Posterior vena cava (tissue), 2 donors: ENCODE results near the gene ALG1. TPM values are rescaled to one million over a fixed set of nuclear protein-coding genes. Genes with fewer than 3 reads are reported as not detected.
"Not testable (repeated sequence)": the region's sequence is repeated elsewhere in the genome, so short reads cannot be mapped to it uniquely, and the experiment has no call there.

Experiments used
- DNase-seq: peaks from one replicate; pipeline ENCODE4 v3.0.0-alpha.2; 2020; ENCODE audit warnings: low spot score
- intact Hi-C, 2 donors: fragments of 100-400 bp; cut with DNase I; formaldehyde crosslinking; loops; one replicate each; pipeline versions ENCODE4 v1.14.1 to v1.14.2; 2022 to 2023
- total RNA-seq, 2 donors: library from RNA; stranded (reverse); fragmentation: NEBNext Ultra II Directional; extraction: Animal tissue kit (Norgen Biotek cat#: 25700); gene quantifications; one replicate each; pipeline ENCODE4 v1.2.1, GENCODE V29; 2021
- donor health status: DM: yes; HTN: yes; CAD: no.
- donor health status: DM: yes; HTN: yes; CAD: no.

Gene ALG1
- total RNA-seq, 2 donors from 2014 or later: 14.7 to 16.4 TPM

- intact Hi-C loops: not testable (repeated sequence)
- DNase-seq: peak; percentile 38
Observed at GRCh38 chr16:5093081-5093480, 21.4 kb downstream of the ALG1 start.

- intact Hi-C loops: not testable (repeated sequence)
- peak; percentile 56 for DNase-seq
Observed at GRCh38 chr16:5093746-5094145, 22.1 kb downstream of the ALG1 start.

DNA sequence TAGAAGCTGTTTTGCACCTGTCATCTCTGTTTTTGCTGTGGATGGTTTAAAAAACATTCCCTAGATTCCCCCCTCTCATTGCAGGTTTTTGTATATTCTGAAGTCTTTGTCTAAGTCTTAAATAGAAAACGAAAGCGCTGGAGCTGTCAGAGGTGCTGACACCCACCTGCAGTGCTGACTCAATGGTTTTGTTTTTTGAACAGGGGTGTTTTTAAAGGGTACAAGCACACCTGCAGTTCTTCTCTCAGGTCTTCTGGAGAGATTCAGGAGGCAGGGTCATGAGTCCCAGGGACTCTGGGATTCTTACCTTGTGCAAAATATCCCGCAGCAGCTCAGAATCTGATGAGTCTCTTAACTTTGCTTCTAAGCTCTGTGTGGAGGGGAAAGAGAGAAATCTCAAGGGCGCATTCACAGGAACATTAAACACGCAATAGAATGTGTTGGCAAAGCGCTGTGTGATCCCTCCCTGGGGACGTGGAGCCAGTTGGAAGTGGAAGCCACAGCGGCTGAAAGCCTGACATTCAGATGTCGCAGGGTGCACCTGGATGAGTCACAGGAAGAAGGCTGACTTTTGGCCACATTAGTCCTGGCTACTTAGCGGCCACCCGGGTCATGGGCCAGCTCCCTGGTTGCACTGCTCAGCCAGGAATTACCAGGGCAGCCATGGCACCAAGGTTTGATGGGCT is 23.6 kb downstream of the ALG1 start:
- intact Hi-C loops: not testable (repeated sequence)
- peak; percentile 65 for DNase-seq

DNA sequence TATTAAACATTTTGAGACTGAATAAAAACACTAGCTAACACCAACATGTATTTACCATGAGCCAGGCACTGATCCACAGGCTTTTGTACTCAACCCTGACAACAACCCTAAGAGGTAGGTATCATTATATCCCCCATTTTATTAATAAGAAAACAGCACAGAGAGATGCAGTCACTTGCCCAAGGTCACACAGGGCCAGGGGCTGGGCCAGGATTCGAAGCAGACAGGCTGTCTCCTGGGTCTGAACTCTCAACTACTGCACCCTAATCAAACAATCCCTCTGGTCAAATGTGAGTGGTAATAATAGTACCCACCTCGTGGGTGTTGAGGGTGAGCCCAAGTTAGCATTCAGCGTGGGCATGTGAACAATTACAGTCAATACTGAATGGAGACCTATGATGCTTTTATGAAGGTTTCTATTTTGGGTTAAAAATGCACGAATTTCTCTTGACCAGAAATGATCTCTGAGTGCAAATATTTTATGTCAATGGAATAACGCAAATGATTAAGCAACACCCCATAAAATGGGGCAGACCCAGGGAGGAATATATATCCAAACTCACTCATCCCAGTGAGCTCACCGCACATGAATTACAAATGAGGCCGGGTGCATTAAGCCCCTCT is 24.9 kb downstream of the ALG1 start:
- peak; percentile 69 for DNase-seq
- intact Hi-C loops: not testable (repeated sequence)

DNA sequence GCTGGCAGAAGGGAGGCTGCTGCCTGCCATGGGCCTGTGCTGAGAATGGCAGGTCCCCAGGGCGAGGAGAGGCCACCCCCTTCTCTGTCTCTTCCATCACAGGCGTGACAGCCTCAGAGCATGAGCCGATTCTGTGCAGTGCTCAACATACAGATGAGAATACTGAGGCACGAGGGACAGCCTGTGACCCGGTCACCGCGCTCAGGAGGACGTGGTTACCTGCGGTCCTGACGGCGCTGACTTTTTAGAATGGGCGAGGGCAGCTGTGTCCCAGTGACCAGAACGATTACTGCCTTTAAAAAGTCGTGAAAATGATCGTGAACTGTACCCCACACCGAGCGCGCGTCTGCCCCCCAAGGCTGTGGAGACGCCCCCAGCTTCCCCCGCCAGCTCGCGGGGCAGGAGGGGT is 25.4 kb downstream of the ALG1 start:
- DNase-seq, intact Hi-C loops: not testable (repeated sequence)

DNA sequence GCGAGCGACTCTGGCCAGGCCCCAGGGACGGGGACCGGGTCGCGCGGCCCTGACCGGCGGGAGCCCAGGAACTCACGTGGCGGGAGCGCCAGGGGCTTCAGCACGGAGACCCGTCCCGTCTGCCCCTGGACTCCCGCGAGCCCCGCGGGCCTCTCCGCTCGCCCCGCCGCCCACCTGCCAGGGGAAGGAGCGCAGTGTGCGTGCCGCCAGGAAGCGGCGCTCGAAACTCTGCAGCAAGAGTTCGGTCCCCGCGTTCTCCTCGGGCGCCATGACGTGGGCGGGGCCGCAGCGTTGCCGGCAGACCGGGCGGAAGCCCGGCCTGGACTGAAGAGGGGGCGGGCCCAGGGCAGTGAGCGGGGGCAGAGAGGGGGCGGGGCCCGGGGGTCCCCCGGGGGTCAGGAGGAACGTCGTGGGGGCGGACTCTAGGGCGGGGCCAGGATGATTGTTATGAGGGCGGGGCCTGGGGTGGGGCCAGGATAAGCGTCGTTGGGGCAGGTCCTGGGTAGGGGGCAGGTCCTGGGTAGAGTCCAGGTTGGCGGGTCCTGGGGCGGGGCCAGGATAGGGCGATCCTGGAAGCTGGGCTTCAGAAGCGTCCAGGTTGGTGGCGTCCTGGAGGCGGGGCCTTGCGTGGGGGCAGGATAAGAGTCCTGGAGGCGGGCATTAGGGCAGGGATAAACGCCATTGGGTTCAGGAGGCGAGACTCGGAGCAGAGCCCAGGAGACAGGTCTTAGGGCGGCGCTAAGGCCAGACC is 26.0 kb downstream of the ALG1 start, which contains the start of gene EEF2KMT:
TSS of gene EEF2KMT (minus strand) at position 326 of the 751 bp plus-strand sequence. CDS start at position 270, 56 bp downstream.
- peak; percentile 100 for DNase-seq
- intact Hi-C loops: not testable (repeated sequence)

- intact Hi-C loops: not testable (repeated sequence)
- peak; percentile 94 for DNase-seq
Observed at GRCh38 chr16:5098221-5099159, 26.8 kb downstream of the ALG1 start.

DNA sequence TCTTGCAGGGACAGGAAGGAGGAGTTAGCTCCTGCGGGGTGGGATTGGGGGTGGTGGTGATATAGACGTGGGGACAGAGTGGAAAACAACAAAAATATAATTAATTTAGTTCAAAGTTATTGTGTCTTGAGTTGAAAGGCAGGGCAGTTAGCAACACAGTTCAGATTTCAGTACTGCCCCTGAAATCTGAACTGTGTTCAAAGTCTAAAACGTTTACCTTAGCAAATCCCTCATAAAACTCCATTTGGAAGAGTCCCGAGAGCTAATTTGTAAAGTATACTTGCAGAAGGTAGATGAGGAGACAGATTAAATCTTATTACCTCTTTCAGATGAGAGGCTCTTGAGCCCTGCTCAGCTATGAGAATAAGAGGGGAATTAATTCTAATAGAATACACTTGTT is 27.5 kb downstream of the ALG1 start:
- DNase-seq, intact Hi-C loops: not testable (repeated sequence)

- intact Hi-C loops, DNase-seq: not testable (repeated sequence)
Observed at GRCh38 chr16:5103296-5104032, 31.8 kb downstream of the ALG1 start.

DNA sequence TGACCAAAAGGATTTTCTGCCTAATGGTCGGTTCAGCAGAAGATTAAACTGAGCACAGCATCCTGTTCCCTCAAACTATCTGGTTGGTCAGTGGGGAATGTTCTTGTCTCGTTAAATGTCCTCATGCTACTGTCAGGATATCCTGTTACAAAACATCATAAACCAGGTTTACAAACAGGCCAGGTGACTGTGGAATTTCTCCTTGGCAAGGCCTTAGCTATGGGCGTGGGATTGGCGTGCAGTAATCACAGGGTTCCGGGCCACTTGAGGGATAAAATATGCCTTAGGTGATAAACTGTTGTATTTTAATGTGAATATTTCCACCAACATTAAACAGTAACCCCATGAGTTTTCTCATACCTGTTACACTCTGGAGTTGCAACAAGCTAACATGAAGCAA is 33.4 kb downstream of the ALG1 start:
- DNase-seq, intact Hi-C loops: not testable (repeated sequence)

DNA sequence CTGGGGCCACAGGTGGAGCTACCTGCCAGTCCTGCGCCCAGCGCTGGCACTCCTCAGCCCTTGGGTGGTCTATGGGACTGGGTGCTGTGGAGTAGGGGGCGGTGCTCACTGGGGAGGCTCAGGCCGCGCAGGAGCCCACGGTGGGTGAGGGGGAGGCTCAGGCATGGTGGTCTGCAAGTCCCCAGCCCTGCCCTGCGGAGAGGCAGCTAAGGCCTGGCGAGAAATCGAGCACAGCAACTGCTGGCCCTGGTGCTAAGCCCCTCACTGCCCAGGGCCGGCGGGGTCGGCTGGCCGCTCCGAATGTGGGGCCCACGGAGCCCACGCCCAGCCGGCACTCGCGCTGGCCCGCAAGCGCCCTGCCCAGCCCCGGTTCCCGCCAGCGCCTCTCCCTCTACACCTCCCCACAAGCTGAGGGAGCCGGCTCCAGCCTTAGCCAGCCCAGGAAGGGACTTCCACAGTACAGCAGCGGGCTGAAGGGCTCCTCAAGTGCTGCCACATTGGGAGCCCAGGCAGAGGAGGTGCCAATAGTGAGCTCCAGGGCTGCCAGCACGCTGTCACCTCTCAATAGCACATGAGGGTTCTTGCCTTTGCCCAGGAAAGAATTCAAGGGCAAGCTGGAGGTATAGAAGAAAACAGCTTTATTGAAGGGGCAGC is 37.0 kb downstream of the ALG1 start:
- no peak for DNase-seq
- intact Hi-C loops: no loop called here

DNA sequence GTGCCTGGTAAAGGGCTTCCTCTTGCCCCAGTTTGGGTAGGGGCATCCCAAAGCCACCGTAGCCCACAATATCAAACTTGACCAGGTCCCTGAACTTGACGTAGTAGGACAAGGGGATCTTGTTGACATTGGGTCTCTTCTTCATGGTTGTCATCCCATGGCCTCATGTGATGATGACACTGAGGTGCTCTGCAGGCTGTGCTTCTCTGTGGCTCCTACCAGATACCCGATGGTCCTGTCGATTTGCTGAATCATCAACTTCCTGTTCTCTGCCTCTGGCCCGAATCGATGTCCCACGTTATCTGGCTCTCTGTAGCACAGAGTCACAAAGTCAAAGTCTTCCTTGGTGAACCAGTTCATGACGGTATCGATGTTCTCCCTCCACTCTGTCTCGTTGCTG is 39.3 kb downstream of the ALG1 start:
- DNase-seq, intact Hi-C loops: not testable (repeated sequence)

- intact Hi-C loops, DNase-seq: not testable (repeated sequence)
Observed at GRCh38 chr16:5116780-5117295, 45.2 kb downstream of the ALG1 start.

DNA sequence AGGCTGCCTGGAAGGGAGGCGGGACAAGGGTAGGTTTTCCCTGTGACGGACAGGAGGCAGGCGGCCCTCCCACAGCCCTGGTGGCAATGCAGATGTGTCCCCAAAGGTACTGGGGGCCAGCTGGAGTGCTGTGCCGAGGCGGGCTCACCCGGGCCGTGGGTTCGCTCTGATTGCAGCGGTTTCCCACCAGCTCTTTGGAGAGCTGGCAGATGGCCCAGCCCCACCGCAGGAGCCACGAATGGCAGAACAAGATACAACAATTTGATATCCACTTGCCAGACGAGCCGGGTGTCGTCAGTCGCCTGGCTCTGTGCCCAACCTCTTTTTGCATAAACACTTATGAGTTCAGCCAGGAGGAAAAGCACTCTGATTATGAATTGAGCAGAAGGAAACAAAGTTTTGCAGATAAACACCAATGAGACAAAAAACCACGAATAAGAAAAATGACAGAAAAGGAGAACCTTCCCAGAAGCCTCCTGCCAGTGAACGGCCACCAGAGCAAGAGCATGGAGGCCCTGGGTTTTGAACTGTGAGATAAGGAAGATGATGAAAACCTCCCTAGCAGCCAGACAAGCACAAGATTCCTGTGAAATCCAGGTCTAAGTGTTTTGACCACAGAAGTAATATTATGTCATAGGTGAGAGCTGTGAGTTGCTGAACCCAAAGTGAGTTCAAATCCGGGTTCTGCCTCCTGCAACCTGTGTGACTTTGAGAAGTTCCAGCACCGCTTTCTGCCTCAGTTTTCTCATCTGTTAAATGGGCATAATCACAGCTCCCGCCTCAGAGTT is 45.9 kb downstream of the ALG1 start:
- peak; percentile 85 for DNase-seq
- intact Hi-C loops: not testable (repeated sequence)

- DNase-seq, intact Hi-C loops: not testable (repeated sequence)
Observed at GRCh38 chr16:5131467-5132004, 59.9 kb downstream of the ALG1 start.

GRCh38 chr16:5132915-5133600 is 61.4 kb downstream of the ALG1 start:
- DNase-seq, intact Hi-C loops: not testable (repeated sequence)
